ENCODE results near the gene TMEM132D. TPM values are rescaled to one million over a fixed set of nuclear protein-coding genes. Genes with fewer than 3 reads are reported as not detected.

The TMEM132D gene
- total RNA-seq, 1 donor from 2014 or later = 1.0 TPM

DNA sequence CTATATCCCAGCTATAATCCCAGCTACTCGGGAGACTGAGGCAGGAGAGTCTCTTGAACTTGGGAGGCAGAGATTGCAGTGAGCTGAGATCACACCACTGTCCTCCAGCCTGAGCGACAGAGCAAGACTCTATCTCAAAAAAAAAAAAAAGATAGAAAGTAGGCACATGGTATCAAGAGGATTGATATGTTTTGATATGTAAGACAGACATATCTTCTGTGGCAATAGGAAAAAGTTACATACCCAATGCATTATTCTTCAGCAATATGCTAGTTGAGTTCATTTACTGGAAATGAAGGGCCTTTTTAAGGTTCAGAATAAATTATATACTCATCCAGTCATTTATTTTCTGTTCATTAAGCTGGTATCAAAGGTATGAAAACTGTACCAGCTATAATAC lies 657.2 kb downstream of the TMEM132D start:
- Histone ChIP-seq H3K27ac (no peak overlapping the region), H3K4me3 (no peak overlapping the region), H3K36me3 (no peaks in the 10 kb centered on the region), H3K27me3 (no peaks in the 10 kb centered on the region), H3K4me1 (no peaks in the 10 kb centered on the region), H3K9me3 (no peaks in the 10 kb centered on the region)
- ATAC-seq = no peak
- TF ChIP-seq, protein P1, sequence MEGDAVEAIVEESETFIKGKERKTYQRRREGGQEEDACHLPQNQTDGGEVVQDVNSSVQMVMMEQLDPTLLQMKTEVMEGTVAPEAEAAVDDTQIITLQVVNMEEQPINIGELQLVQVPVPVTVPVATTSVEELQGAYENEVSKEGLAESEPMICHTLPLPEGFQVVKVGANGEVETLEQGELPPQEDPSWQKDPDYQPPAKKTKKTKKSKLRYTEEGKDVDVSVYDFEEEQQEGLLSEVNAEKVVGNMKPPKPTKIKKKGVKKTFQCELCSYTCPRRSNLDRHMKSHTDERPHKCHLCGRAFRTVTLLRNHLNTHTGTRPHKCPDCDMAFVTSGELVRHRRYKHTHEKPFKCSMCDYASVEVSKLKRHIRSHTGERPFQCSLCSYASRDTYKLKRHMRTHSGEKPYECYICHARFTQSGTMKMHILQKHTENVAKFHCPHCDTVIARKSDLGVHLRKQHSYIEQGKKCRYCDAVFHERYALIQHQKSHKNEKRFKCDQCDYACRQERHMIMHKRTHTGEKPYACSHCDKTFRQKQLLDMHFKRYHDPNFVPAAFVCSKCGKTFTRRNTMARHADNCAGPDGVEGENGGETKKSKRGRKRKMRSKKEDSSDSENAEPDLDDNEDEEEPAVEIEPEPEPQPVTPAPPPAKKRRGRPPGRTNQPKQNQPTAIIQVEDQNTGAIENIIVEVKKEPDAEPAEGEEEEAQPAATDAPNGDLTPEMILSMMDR (IDR thresholded peaks at IDR 0.05) = no peak
- intact Hi-C loops (cut with DNase I) = no loop called here
- DNase-seq = no peak

DNA sequence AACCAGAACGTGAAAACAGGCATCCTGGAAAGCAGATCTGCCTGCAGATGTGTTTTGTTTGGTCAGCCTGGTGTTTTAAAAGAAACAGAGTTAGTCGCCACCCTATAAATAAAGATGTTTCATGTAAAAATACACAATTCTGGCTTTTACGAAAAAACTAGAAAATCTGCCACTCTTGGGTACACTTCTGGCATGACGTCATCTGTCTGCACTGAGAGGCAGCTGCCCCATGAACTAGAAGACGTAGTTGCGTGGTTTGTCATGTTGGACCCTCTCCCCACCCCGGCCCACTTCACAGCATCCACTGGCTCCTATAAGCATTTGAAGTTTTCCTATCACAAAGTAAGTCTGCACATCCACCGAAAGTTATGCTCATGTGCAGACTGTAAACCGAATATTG lies 658.1 kb downstream of the TMEM132D start:
- no peak overlapping the region for H3K27ac ChIP-seq
- no peak overlapping the region for H3K4me3 ChIP-seq
- H3K4me1 ChIP-seq = no peaks in the 10 kb centered on the region
- no peaks in the 10 kb centered on the region for H3K9me3 ChIP-seq
- intact Hi-C loops (cut with DNase I) = no loop called here
- TF ChIP-seq, protein P1 (IDR thresholded peaks at IDR 0.05) = no peak
- no peaks in the 10 kb centered on the region for H3K27me3 ChIP-seq
- no peak for ATAC-seq
- no peak for DNase-seq
- H3K36me3 ChIP-seq = no peaks in the 10 kb centered on the region

GRCh38 chr12:129241852-129242251 lies 662.0 kb downstream of the TMEM132D start:
- no peak for DNase-seq
- Histone ChIP-seq H3K27ac (no peak overlapping the region), H3K4me3 (no peak overlapping the region), H3K36me3 (no peaks in the 10 kb centered on the region), H3K4me1 (no peaks in the 10 kb centered on the region), H3K27me3 (no peaks in the 10 kb centered on the region), H3K9me3 (no peaks in the 10 kb centered on the region)
- peak; percentile 36 for ATAC-seq
- TF ChIP-seq, protein P1 (IDR thresholded peaks at IDR 0.05) = no peak
- intact Hi-C loops (cut with DNase I) = no loop called here

DNA sequence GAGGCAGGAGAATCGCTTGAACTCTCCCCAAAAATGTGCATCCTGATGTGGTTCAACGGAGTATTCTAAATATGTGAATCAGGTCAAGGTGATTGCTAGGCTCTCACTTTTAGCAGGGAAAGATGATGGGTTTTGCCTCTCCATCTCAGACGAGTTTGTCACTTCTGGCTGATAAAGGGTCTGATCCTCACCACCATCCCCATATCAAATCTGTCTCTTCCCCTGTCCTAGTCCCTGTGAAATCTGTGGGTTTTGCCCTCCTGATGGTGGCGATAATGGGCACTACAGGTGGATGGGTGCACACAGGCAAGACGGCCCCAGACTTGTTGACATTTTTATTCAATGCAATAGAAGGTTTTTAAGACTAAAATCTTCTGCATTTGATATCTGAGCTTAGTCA lies 665.9 kb downstream of the TMEM132D start:
- no peak overlapping the region for H3K27ac ChIP-seq
- H3K27me3 ChIP-seq = no peaks in the 10 kb centered on the region
- ATAC-seq (no peak), DNase-seq (no peak)
- H3K4me1 ChIP-seq = no peaks in the 10 kb centered on the region
- H3K9me3 ChIP-seq = no peaks in the 10 kb centered on the region
- TF ChIP-seq, protein P1 (IDR thresholded peaks at IDR 0.05) = no peak
- intact Hi-C loops (cut with DNase I) = no loop called here
- no peak overlapping the region for H3K4me3 ChIP-seq
- no peaks in the 10 kb centered on the region for H3K36me3 ChIP-seq

GRCh38 chr12:129234209-129234608 lies 669.6 kb downstream of the TMEM132D start:
- H3K27me3 ChIP-seq = no peaks in the 10 kb centered on the region
- no peaks in the 10 kb centered on the region for H3K9me3 ChIP-seq
- DNase-seq (no peak), ATAC-seq (no peak)
- TF ChIP-seq, protein P1 (IDR thresholded peaks at IDR 0.05) = no peak
- H3K4me1 ChIP-seq = no peaks in the 10 kb centered on the region
- no peak overlapping the region for H3K27ac ChIP-seq
- intact Hi-C loops (cut with DNase I) = no loop called here
- H3K4me3 ChIP-seq = no peak overlapping the region
- no peaks in the 10 kb centered on the region for H3K36me3 ChIP-seq

DNA sequence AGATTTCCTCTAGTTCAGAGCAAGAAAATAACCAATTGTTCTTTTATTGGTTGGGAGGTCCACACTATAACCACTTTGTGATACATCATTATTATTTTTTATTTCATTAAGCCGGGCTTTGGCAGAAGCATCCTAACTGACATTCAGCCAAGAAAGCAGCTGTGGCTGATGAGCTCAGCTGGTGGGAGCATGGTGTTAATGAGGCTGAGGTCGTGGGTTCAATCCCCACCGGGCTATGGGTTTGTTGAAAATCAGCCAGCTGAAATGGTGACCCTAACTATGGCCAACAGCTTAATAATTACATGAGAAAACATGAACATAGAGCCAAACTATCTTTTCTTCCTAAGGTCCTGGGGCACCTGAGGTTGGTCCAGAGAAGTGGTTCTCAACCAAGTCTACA lies 672.3 kb downstream of the TMEM132D start:
- H3K4me1 ChIP-seq = no peaks in the 10 kb centered on the region
- DNase-seq = no peak
- no peak overlapping the region for H3K4me3 ChIP-seq
- H3K9me3 ChIP-seq = no peaks in the 10 kb centered on the region
- H3K27ac ChIP-seq = no peak overlapping the region
- TF ChIP-seq, protein P1 (IDR thresholded peaks at IDR 0.05) = no peak
- intact Hi-C loops (cut with DNase I) = no loop called here
- ATAC-seq = no peak
- no peaks in the 10 kb centered on the region for H3K36me3 ChIP-seq
- no peaks in the 10 kb centered on the region for H3K27me3 ChIP-seq
